NCI-H146 treated with DMSO at 0.1 percent for 48 hours (cell line): Measurements from ENCODE around the gene ECSCR.
"Not testable (repeated sequence)": the region's sequence is repeated elsewhere in the genome, so short reads cannot be mapped to it uniquely, and the experiment has no call there.

ENCODE experiments used
- DNase-seq: peaks from one replicate; lab custom pipeline; 2025; ENCODE audit not compliant: unreplicated experiment; lab: John Stamatoyannopoulos, UW

ECSCR gene

GRCh38 chr5:139414581-139415130 lies 47.9 kb downstream of the ECSCR start:
- DNase-seq: no peak

- no peak for DNase-seq
Measured at GRCh38 chr5:139413963-139414362, 48.6 kb downstream of the ECSCR start.

GRCh38 chr5:139413153-139413552 lies 49.4 kb downstream of the ECSCR start:
- DNase-seq: no peak

GRCh38 chr5:139410993-139411828 lies 51.3 kb downstream of the ECSCR start:
- DNase-seq: no peak

GRCh38 chr5:139410121-139410992 lies 52.2 kb downstream of the ECSCR start:
- DNase-seq: no peak

DNA sequence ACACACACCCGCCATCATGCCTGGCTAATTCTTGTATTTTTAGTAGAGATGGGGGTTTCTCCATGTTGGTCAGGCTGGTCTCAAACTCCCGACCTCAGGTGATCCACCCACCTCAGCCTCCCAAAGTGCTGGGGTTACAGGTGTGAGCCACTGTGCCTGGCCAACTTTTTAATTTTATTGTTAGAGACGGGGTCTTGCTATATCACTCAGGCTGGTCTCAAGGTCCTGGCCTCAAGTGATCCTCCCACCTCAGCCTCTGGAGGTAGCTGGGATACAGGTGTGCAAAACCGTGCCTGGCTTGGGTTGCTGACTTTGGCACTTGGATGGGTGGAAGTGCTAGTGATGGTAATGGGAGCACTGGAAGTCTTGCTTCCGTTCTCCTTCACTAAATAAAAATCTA lies 53.4 kb downstream of the ECSCR start:
- not testable (repeated sequence) for DNase-seq

DNA sequence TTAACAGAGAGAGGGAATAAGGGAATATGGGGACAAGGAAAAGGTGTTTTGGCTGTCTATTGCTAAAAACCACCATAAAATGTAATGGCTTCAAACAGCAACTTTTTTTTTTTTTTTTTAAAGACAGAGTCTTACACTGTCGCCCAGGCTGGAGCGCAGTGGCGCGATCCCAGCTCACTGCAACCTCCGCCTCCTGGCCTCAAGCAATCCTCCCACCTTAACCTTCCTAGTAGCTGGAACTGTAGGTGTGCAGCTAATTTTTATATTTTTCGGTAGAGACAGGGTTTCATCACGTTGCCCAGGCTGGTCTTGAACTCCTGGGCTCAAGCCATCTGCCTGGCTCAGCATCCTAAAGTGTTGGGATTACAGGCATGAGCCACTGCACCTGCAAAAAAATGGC lies 54.4 kb downstream of the ECSCR start:
- no peak for DNase-seq

DNA sequence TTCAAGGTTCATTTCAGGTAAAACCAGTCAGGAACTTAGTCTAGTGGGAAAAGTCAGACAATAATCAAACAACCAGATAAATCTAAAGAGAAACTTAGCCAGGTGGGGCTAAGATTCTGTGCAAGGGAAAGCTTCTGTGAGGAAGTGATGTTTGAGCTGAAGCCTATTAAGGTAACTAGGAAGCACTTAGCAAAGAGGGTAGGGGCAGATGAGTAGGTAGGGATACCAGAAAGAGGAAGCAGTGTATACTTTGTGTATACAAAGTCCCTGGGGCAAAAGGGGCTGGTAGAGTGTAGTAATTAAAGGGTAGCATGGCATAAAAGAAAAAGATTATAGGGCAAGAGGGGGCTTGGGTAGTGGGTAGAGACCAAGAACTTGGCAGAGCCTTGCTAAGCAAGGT lies 55.0 kb downstream of the ECSCR start:
- no peak for DNase-seq

DNA sequence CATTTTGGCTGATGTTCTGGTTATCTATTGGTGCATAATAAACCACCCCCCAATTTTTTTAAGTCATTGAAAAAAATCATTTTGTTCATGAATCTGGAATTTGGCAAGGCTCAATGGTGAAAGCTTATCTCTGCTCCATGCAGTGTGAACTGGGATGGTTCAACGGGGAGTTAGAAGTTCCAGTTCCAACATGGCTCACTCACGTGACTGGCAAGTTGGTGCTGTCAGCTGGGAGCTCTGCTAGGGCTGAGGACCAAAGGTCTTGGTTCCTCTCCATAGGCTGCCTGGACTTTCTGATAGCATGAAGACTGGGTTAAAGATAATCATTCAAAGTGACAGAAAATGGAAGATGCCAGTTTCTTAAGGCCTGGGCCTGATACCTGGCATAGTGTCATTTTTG lies 55.6 kb downstream of the ECSCR start:
- no peak for DNase-seq

DNA sequence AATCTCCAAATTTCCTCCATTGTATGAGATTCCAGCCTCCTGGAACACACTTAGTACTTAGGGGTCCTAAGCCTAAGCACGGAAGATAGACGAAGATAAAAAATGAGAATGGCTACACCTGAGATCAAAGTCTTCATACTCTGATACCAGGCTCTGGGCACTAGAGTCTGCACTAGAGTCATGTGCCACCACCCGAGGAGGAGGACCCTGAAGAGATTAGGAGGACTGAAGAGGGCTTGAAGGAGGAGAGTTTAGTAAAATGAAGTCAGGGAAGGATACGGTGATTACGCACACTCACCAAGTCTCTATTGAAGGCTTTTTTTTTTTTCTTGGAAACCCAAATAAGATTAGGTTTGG lies 58.1 kb downstream of the ECSCR start:
- no peak for DNase-seq

DNA sequence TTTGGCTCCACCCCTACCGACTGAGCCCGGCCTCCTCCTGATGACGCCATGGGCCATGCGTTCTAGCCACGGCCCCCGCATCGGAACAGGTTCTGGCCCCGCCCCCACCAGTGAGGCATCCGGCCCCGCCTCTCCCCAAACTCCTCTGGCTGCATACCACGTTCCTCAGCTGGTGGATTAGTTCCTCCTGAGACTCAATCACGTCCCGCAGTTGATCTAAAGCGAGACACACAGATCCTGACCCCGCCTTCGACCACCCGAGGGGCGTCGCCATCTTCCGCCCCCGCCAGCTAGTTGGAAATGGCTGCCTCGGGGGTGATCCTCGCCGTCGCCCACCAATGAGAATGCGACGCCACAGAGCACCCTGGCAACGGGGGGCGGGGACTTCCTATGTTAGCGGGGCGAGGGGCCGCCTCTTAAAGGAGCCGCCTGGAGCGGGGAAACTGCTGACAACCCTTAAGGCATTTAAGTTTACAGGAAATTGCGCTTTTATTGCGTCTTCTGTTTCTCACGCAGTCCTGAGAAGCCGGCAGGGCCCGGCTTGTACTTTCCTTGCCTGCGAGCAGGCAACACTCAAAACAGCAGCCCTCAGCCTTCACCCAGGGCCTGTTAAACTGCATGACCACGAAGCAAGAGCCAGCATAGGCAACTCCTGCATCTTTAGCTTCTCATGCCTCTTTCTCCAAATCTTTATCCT lies 58.6 kb downstream of the ECSCR start, which contains the start of gene SPATA24:
SPATA24 (minus strand) TSS at position 303 of the 697 bp plus-strand sequence; CDS start at position 274, 29 bp downstream.
- DNase-seq: peak; percentile 79

DNA sequence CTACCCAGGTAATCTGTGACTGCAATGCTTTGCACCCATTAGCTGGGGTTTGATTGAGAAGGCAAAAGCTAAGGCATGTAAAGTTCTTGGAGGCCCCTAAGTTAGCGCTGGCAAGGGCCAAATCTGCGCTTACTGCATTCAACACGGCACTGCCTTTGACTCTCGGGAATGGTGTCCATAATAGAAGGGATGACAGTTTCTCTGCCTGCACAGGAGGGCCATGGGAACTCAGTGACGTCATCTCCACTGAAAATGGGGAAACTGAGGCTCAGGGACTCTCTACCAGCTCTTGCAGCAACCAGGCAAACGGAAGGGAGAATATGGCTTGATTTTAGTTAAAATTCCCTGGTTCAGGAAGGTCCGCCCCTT lies 59.1 kb downstream of the ECSCR start:
- DNase-seq: no peak

GRCh38 chr5:139402561-139403158 lies 59.9 kb downstream of the ECSCR start:
- no peak for DNase-seq

DNA sequence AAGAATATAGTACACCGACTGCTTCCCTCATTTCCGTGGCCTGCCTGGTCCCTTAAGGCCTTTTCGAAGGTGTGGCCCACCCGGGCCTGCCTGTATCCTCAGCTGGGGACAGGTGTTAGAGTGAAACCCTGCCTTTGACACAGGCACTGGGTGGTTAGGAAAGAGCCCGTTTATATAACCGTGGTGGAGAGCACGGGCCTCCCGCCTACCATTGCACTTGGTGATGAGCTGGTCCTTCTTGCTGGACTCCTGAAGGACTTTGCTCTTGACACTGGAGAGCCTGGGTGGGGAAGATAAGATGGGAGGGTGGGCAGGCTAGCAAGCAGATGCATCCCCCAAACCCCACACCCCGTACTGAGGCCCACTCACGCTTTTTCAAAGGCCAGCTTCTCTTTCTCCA lies 61.0 kb downstream of the ECSCR start:
- DNase-seq: no peak

- DNase-seq: no peak
Measured at GRCh38 chr5:139399501-139400121, 62.9 kb downstream of the ECSCR start.
